PC-3 (cell line): ENCODE results near the gene OR10H5. TPM values are rescaled to one million over a fixed set of nuclear protein-coding genes. Genes with fewer than 3 reads are reported as not detected.
A peak's percentile ranks its signal among the peaks of the same experiment; 100 is the strongest.
"Not testable (repeated sequence)": the region's sequence is repeated elsewhere in the genome, so short reads cannot be mapped to it uniquely, and the experiment has no call there.

ENCODE experiments used
- ATAC-seq: fragments of 200-7000 bp; cut with Tn5 transposase; 2 replicates; pipeline ENCODE4 v1.9.1; 2020; ENCODE audit warnings: mild to moderate bottlenecking, moderate library complexity
- BruUV-seq: library from RNA; stranded (reverse); fragments of 400-500 nt; replicated peaks from 2 replicates; lab custom pipeline; 2021; lab: Mats Ljungman, UMichigan
- CTCF ChIA-PET: fragments of 300-600 bp; sonication (Branson Sonifier 250); formaldehyde crosslinking; loops from one replicate; lab custom pipeline; 2022; ENCODE audit warnings: antibody characterized with exemption; lab: Charles Lee
- POLR2A ChIA-PET: fragments of 300-600 bp; sonication (Branson Sonifier 250); formaldehyde crosslinking; loops from one replicate; lab custom pipeline; 2022; ENCODE audit warnings: antibody characterized with exemption; ENCODE audit not compliant: unreplicated experiment; lab: Charles Lee
- DNase-seq: peaks from one replicate; pipeline ENCODE4 v3.0.0-alpha.2; 2015
- H2AFZ ChIP-seq: fragments of 300-600 bp; sonication (generic); 2 replicates; pipeline ENCODE4 v1.6.0; 2016; ENCODE audit warnings: antibody characterized with exemption, low read length
- H3F3A ChIP-seq: fragments of 300-600 bp; sonication (generic); one replicate; pipeline ENCODE4 v1.6.0; 2017; ENCODE audit warnings: antibody characterized with exemption, low read length, control low read depth, mild to moderate bottlenecking; ENCODE audit not compliant: unreplicated experiment
- H3K27ac ChIP-seq: fragments of 300-600 bp; sonication (generic); 2 replicates; pipeline ENCODE4 v1.5.1; 2016; ENCODE audit warnings: mild to moderate bottlenecking, low read length
- H3K27me3 ChIP-seq: fragments of 300-600 bp; sonication (generic); 2 replicates; pipeline ENCODE4 v1.6.1; 2016; ENCODE audit warnings: low read length, mixed read lengths
- H3K36me3 ChIP-seq: fragments of 300-600 bp; sonication (generic); 2 replicates; pipeline ENCODE4 v1.6.1; 2016; ENCODE audit warnings: low read depth, mixed run types, low read length, mixed read lengths
- H3K4me1 ChIP-seq: fragments of 300-600 bp; sonication (generic); 2 replicates; pipeline ENCODE4 v1.5.1; 2016; ENCODE audit warnings: low read length; ENCODE audit not compliant: insufficient read depth
- H3K4me2 ChIP-seq: fragments of 300-600 bp; sonication (generic); 2 replicates; pipeline ENCODE4 v1.6.0; 2016; ENCODE audit warnings: low read length
- H3K4me3 ChIP-seq: fragments of 300-600 bp; sonication (generic); 2 replicates; pipeline ENCODE4 v1.5.1; 2016; ENCODE audit warnings: mild to moderate bottlenecking, low read length, mixed read lengths
- H3K79me2 ChIP-seq: fragments of 300-600 bp; sonication (generic); 2 replicates; pipeline ENCODE4 v1.6.1; 2017; ENCODE audit warnings: low read length, mixed read lengths
- H3K9ac ChIP-seq: fragments of 300-600 bp; sonication (generic); 2 replicates; pipeline ENCODE4 v1.6.0; 2016; ENCODE audit warnings: mild to moderate bottlenecking, low read length
- H3K9me2 ChIP-seq: fragments of 300-600 bp; sonication (generic); replicated peaks from 2 replicates; pipeline ENCODE4 v1.6.1; 2016; ENCODE audit warnings: mixed run types, low read length, mixed read lengths
- H3K9me3 ChIP-seq: fragments of 300-600 bp; sonication (generic); 2 replicates; pipeline ENCODE4 v1.6.1; 2016; ENCODE audit warnings: low read length, mixed read lengths
- H4K20me1 ChIP-seq: fragments of 300-600 bp; sonication (generic); 2 replicates; pipeline ENCODE4 v1.6.1; 2016; ENCODE audit warnings: low read length, mixed read lengths
- EZH2 ChIP-seq: fragments of 300-600 bp; sonication (generic); IDR thresholded peaks from one replicate; pipeline ENCODE4 v1.6.1; 2017; ENCODE audit warnings: antibody characterized with exemption, mild to moderate bottlenecking, low read length; ENCODE audit not compliant: unreplicated experiment
- EZH2phosphoT487 ChIP-seq: fragments of 300-600 bp; sonication (generic); IDR thresholded peaks from 2 replicates; pipeline ENCODE4 v1.6.1; 2018; ENCODE audit warnings: mild to moderate bottlenecking, antibody characterized with exemption, low read length, borderline replicate concordance
- intact Hi-C: fragments of 100-400 bp; cut with micrococcal nuclease; formaldehyde crosslinking; loops from 2 replicates; pipeline ENCODE4 v1.9.0; 2023
- total RNA-seq: library from RNA; depleted of rRNA; stranded (reverse); fragments of >200 nt; gene quantifications from 2 replicates; pipeline ENCODE4 v1.2.3, GENCODE V29; 2014
- TF ChIP-seq, protein P1 (sequence below): fragments of 300-600 bp; sonication (generic); conservative IDR thresholded peaks from 2 replicates; pipeline ENCODE4 v1.5.1; 2017; ENCODE audit warnings: antibody characterized with exemption, low read depth, mild to moderate bottlenecking, low read length

Gene OR10H5
- total RNA-seq, 1 experiment from 2014 or later, result not detected

DNA sequence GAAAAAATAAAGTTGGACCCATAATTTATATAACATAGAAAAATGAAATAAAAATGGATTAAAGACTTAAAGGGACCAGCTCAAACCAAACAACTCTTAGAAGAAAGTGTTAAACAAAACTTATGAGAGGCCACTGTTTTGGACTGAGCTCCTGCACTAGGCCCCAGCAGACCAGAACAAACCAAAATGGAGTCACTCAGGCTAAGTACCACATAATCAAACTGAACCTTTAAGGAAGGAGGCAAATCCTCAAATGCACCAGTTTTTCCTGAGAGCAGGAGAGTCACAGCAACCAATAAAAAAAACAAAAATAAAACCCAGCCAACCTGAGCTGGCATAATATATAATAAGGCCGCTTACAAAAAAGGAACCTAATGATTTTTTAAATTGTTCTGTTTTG lies 38.3 kb downstream of the OR10H5 start:
- DNase-seq, result no peak
- H3K36me3 ChIP-seq, result no peaks in the 10 kb centered on the region
- peaks cover 9% of the 10 kb centered on the region for H3K4me1 ChIP-seq
- intact Hi-C loops, result no loop called here
- no peaks in the 10 kb centered on the region for H3F3A ChIP-seq
- H3K4me3 ChIP-seq, result no peak overlapping the region
- H3K27ac ChIP-seq, result no peak overlapping the region
- TF ChIP-seq EZH2phosphoT487, result no peak
- TF ChIP-seq, protein P1, sequence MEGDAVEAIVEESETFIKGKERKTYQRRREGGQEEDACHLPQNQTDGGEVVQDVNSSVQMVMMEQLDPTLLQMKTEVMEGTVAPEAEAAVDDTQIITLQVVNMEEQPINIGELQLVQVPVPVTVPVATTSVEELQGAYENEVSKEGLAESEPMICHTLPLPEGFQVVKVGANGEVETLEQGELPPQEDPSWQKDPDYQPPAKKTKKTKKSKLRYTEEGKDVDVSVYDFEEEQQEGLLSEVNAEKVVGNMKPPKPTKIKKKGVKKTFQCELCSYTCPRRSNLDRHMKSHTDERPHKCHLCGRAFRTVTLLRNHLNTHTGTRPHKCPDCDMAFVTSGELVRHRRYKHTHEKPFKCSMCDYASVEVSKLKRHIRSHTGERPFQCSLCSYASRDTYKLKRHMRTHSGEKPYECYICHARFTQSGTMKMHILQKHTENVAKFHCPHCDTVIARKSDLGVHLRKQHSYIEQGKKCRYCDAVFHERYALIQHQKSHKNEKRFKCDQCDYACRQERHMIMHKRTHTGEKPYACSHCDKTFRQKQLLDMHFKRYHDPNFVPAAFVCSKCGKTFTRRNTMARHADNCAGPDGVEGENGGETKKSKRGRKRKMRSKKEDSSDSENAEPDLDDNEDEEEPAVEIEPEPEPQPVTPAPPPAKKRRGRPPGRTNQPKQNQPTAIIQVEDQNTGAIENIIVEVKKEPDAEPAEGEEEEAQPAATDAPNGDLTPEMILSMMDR, result no peak
- no peak for TF ChIP-seq EZH2
- no TSS peak for BruUV-seq
- H3K4me2 ChIP-seq, result no peak overlapping the region
- H3K9ac ChIP-seq, result no peak overlapping the region
- no peak for ATAC-seq
- H3K9me3 ChIP-seq, result no peaks in the 10 kb centered on the region
- no peak overlapping the region for H2AFZ ChIP-seq
- ChIA-PET POLR2A (no interaction called here), CTCF (no interaction called here)
- no peaks in the 10 kb centered on the region for H3K79me2 ChIP-seq
- no peaks in the 10 kb centered on the region for H4K20me1 ChIP-seq
- H3K9me2 ChIP-seq, result no peaks in the 10 kb centered on the region
- no peaks in the 10 kb centered on the region for H3K27me3 ChIP-seq

- no peak for ATAC-seq
- peak overlapping the region; percentile 22; the same call in 1 of the 2 replicates for H2AFZ ChIP-seq
- no peaks in the 10 kb centered on the region for H3K36me3 ChIP-seq
- H3K9me3 ChIP-seq, result no peaks in the 10 kb centered on the region
- H3K27me3 ChIP-seq, result no peaks in the 10 kb centered on the region
- no peak overlapping the region for H3K9ac ChIP-seq
- no peak overlapping the region for H3K4me2 ChIP-seq
- no peaks in the 10 kb centered on the region for H3F3A ChIP-seq
- H3K4me1 ChIP-seq, result peaks cover 9% of the 10 kb centered on the region
- CTCF ChIA-PET, result no interaction called here
- no peaks in the 10 kb centered on the region for H3K79me2 ChIP-seq
- no peak overlapping the region for H3K27ac ChIP-seq
- intact Hi-C loops, result no loop called here
- DNase-seq, result no peak
- POLR2A ChIA-PET, result no interaction called here
- TF ChIP-seq, protein P1, result no peak
- TF ChIP-seq EZH2phosphoT487 (no peak), EZH2 (no peak)
- no peaks in the 10 kb centered on the region for H4K20me1 ChIP-seq
- H3K4me3 ChIP-seq, result no peak overlapping the region
- BruUV-seq, result TSS peak; percentile 42
- H3K9me2 ChIP-seq, result no peaks in the 10 kb centered on the region
These were observed 40.7 kb downstream of the OR10H5 start for GRCh38 chr19:15828121-15828610.

GRCh38 chr19:15828611-15829305 lies 41.3 kb downstream of the OR10H5 start:
- H3K9me2 ChIP-seq, H3K27me3 ChIP-seq, intact Hi-C loops, CTCF ChIA-PET, H3K9ac ChIP-seq, H3K9me3 ChIP-seq, H3K4me2 ChIP-seq, BruUV-seq, H3K79me2 ChIP-seq, H3K27ac ChIP-seq, H3K36me3 ChIP-seq, POLR2A ChIA-PET, H4K20me1 ChIP-seq, H3K4me3 ChIP-seq, H3F3A ChIP-seq: not testable (repeated sequence)
- DNase-seq, result peak; percentile 43
- H3K4me1 ChIP-seq, result peaks cover 14% of the 10 kb centered on the region
- peak overlapping the region; percentile 22; the same call in 1 of the 2 replicates for H2AFZ ChIP-seq
- ATAC-seq, result peak; percentile 22; the same call in 1 of the 2 replicates
